GM10847 (cell line): ENCODE measurements around the gene ASB16.

ENCODE experiments used
- POLR2A ChIP-seq: IDR thresholded peaks from 2 replicates; pipeline ENCODE4 v1.6.1; 2011; ENCODE audit not compliant: insufficient read length; ENCODE audit errors: extremely low read depth

The ASB16 gene

DNA sequence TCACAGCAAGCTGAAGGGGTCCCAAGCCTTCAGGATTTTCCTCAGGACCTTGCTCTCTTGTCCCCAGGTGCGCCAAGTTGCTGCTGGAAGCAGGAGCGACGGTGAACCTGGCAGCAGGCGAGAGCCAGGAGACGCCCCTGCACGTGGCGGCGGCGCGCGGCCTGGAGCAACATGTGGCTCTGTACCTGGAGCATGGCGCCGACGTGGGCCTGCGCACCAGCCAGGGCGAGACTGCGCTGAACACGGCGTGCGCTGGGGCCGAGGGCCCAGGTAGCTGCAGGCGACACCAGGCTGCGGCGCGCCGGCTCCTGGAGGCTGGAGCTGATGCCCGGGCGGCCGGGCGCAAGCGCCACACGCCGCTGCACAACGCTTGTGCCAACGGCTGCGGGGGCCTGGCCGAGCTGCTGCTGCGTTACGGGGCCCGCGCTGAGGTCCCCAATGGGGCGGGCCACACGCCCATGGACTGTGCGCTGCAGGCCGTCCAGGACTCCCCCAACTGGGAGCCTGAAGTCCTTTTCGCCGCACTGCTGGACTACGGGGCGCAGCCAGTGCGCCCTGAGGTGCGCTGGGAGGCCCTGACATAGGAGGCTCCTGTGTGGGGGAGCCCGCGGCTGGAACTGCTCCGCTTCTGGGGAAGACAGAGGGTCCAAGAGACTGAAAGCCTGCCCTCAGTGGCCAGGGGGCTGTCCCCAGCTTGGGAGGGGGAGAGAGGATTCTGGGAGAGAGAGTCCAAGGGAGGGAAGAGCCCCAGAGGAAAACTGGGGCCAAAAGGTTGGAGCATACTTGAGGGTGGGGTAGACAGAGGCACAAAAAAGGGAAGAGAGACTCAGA is 6.4 kb downstream of the ASB16 start:
- no peak for TF ChIP-seq POLR2A

DNA sequence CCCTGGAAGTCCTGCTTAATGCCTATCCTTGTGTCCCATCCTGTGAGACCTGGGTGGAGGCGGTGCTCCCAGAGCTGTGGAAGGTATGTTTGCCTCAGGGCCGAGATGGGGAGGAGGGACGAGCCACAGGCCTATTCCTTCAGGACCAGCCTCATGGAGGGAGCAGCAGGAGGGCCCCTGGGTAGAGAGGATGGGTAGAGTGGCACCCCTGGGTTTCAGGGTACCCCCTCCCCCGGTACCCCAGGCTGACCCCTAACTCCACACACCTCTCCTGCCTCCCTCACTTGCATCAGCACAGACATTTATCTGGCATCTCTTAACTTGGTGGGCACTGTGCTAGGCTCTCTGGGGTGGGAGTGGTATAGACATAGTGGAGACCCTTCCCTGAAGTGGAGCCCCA is 7.1 kb downstream of the ASB16 start:
- TF ChIP-seq POLR2A, result no peak

DNA sequence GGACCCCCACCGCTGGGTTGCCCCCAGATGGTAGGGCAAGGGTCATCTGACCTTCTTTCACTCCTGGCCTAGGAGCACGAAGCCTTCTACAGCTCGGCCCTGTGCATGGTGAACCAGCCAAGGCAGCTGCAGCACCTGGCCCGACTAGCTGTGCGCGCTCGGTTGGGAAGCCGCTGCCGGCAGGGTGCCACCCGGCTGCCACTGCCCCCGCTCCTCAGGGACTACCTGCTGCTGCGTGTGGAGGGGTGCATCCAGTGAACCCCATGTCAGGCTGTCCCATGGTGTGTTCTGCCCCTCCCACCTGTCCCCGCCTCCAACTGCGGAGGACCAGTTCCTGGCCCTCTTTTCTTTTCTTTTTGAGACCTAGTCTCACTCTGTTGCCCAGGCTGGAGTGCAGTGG is 7.6 kb downstream of the ASB16 start:
- no peak for TF ChIP-seq POLR2A

DNA sequence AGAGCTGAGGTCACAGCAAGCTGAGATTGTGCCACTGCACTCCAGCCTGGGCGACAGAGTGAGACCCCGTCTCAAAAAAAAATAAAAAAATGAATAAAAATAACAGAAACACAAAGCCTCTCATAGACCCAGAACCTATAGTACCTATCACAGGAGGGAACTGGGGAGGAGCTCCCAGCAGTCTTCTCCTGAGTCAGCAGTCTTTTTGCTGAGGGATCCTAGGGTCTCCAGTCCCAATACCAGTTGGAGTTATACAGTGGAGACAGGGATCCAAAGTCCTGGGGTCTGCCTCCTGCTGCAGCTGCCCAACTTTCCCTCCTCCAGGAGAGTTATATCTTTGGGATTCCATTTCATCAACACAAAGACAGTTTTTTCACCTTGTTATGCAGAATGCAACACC is 12.5 kb downstream of the ASB16 start:
- no peak for TF ChIP-seq POLR2A

DNA sequence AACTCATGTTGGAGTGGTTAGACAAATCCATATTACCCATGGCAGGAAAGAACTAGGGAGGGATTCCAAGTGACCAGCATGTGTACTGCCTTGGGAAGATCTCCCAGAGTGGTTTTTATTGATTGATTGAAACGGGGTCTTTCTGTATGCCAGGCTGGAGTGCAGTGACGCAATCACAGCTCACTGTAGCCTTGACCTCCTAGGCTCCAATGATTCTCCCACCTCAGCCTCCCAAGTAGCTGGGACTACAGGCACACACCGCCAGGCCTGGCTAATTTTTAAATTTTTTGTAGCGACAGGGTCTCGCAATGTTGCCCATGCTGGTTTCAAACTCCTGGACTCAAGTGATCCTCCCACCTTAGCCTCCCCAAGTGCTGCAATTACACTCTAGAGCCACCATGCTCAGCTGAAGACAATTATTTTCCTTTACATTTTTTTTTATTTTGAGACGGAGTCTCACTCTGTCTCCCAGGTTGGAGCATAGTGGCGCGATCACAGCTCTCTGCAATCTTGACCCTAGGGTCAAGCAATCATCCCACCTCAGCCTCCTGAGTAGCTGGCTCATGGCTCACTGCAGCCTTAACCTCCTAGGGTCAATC is 13.8 kb downstream of the ASB16 start:
- TF ChIP-seq POLR2A, result no peak

DNA sequence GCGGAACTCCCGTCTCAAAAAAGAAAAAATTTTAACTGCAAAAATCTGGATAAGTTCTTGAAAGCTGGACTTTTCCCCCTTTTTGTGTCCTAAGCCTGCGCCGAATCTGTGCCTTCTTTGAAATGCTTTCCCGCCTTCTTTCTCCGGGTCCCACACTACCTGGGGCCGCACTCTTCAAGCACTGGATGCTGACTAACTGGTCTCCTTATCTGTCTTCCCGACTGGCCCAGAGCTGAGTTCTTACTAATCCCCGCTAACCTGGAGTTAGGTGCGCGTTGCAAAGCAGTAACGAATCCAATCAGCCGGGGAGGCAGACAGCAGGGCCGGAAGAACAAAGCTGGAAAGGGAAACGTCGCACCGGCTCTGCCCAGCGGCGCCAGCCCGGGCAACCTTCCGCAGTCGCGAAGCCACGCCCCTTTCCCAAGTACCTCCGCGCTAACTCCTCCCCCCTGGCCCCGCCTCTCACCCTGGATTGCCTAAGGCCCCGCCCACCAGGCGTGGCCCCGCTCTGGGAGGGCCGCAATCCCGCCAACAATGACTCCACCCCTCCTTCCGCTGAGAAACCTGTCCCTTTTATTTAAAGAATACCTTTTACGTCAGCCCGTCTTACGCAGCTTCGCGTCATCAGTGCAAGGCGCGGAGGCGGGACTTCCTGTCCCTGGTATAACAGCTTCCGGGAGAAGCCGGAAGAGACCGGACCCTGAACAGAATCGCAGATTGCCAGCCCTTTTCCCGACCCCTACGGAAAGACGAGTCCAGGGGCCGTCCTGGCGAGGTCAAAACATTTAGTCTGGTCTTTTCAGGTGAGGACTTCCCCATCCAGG is 16.0 kb downstream of the ASB16 start, which contains the start of gene TMUB2:
TSS of gene TMUB2 (plus strand) at position 666 of the 824 bp plus-strand sequence. CDS start 737 bp downstream, outside the sequence.
- TF ChIP-seq POLR2A, result peak; percentile 85

DNA sequence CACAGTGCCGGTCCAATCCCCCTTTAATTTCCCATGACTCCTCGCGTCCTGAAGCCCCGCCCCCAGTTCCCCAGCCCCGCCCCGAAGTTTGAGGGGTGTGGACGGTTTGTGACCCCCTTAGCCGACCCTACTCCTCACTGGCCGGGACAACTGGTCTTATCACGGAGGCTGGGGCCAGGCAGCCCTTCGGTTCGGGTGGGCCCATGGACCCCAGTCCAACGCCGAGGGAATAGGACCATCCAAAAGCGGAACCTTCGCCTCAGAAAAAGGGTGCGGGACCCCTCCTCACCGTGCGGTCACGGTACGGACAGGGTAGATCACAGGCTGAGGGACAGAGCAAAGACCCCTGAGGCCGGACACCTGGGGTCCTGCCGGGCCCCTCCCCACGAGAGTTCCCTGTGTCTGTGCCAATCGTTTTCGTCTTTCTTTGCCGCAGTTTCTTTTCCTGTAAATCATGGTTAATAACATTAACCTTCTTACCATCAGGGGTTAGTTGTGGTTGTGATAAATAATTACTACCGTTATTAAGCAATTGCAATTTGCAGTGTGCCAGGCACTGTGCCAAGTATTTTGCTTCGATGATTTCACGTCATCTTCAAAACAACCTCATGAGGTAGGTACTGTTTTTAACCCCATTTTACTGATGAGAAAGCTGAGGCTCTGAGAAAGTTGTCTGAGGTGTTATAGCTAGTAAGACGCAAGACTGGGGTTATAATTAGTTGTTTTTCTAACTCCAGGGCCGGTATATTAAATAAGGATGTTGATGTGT is 16.8 kb downstream of the ASB16 start:
- no peak for TF ChIP-seq POLR2A

DNA sequence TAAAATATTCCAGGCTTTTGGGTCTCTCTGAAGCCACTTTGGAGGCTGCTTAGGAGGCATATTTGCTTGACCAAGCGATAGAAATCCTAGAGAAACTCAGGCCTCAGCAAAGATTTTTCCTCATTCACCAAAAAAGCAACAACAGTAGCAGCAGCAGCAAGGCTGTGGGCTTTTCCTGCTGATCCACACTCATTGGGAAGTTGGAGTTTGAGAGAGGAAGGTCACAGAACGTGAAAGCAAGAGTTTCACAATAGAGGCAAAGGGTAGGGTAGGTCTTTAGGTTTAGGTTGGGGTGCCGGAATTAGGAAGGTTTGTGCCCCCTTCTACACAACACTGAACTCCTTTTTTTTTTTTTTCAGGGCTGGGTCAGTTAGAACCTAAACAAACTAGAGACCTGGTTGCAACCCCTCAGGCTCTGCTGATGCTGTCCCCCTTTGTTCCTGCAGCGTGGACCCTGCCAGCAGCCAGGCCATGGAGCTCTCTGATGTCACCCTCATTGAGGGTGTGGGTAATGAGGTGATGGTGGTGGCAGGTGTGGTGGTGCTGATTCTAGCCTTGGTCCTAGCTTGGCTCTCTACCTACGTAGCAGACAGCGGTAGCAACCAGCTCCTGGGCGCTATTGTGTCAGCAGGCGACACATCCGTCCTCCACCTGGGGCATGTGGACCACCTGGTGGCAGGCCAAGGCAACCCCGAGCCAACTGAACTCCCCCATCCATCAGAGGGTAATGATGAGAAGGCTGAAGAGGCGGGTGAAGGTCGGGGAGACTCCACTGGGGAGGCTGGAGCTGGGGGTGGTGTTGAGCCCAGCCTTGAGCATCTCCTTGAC is 18.3 kb downstream of the ASB16 start:
- no peak for TF ChIP-seq POLR2A

DNA sequence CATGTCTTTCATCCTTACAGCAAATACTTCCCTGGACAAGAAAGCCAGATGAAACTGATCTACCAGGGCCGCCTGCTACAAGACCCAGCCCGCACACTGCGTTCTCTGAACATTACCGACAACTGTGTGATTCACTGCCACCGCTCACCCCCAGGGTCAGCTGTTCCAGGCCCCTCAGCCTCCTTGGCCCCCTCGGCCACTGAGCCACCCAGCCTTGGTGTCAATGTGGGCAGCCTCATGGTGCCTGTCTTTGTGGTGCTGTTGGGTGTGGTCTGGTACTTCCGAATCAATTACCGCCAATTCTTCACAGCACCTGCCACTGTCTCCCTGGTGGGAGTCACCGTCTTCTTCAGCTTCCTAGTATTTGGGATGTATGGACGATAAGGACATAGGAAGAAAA is 20.0 kb downstream of the ASB16 start:
- no peak for TF ChIP-seq POLR2A

DNA sequence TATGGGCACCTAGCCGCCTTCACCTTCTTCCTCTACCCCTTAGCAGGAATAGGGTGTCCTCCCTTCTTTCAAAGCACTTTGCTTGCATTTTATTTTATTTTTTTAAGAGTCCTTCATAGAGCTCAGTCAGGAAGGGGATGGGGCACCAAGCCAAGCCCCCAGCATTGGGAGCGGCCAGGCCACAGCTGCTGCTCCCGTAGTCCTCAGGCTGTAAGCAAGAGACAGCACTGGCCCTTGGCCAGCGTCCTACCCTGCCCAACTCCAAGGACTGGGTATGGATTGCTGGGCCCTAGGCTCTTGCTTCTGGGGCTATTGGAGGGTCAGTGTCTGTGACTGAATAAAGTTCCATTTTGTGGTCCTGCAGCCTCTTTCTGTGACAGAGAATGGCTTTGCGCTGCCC is 20.9 kb downstream of the ASB16 start:
- TF ChIP-seq POLR2A, result no peak

DNA sequence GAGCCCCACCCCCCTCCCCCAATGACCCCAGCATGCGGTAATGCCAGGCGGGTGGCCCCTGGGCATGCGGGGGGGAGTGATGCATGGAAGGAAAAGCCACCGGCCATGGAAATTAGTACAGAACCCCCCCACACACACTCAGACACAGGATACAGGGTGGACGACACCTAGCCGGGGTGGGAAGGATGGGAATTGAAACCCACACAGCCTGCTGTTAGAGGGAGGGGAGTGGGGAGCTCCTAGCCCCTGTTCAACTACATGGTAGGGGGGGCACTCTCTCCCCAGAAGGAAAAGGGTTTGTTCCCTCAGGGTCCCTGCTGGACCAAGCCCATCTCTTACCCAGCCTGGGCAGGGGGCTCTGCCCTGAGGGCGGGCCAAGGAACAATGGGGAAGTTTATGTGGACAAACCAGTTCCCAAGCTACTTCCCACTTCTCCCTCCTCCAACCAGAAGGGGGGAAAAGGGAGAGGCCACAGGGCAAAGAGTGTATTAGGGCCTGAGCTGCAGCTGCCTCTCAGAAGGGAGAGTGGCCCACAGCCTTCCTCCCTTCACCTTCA is 21.5 kb downstream of the ASB16 start:
- TF ChIP-seq POLR2A, result no peak

DNA sequence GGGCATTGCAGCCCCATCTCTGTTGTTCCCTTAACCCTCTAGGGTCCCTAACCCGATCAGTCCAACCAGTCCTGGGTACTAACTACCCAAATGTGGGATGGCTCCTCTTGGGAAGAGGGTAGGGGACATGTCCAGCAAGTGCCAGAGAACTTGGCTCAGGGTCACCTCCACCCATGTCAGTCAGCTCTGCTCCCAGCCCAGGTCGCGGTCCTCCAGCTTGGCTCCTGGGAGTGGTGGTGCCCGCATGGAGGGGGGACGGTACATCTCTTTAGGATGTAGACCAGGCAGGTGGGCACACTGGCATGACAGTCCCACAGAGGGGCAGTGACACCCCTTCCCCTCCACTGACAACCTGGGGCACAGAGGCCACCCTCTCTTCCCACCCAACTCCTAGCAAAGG is 22.2 kb downstream of the ASB16 start:
- no peak for TF ChIP-seq POLR2A

DNA sequence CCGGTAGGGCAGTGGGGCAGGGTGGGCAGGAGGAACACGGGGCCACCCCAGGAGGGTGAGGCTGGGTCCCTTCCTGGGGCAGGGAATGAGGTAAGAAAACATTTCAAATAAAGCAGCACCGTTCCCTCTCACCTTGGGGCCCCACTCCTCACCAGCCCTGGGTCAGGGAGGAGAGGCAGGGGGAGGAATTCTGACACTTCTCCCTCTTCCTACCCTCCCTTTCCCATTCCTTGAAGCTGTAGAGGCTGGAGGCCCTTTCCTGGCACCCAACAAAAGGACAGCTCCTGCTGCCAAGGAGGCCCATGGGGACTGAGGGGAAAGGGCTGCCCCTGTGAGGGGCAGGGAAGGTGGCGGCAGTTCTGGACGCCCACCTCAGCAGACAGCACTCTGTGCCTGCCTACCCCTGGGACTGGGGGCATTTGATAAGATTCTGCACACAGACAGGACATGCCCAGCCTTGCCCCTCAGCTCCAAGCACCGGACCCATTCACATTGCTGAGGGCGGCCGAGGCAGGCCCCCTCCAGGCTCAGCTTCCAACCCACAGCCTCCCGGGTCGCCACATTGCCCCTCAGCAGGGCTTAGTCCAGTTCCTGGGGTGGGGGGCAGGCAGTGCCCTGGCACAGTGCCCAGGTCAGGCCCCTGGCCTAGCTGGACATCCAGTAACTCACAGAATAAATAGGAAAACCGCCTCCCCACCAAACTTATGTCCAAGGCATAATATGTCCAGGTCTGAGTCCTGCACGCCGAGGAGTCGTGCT is 23.0 kb downstream of the ASB16 start:
- TF ChIP-seq POLR2A, result no peak
